DND-41 (cell line): Measurements from ENCODE around the gene ANKS1B.

ENCODE experiments used
- ATAC-seq: fragments of 200-7000 bp; cut with Tn5 transposase; 3 replicates; pipeline ENCODE4 v1.9.1; 2021; ENCODE audit warnings: low read depth; ENCODE audit not compliant: insufficient read depth
- DNase-seq: peaks from one replicate; pipeline ENCODE4 v3.0.0-alpha.2; 2020
- H2AFZ ChIP-seq: 2 replicates; pipeline ENCODE4 v1.6.0; 2012; ENCODE audit warnings: low read depth, low read length
- H3K27ac ChIP-seq: 2 replicates; pipeline ENCODE4 v1.5.1; 2012; ENCODE audit warnings: low read length, inconsistent platforms
- H3K27me3 ChIP-seq: fragments of 200-600 bp; sonication (generic); 2 replicates; pipeline ENCODE4 v1.6.0; 2012; ENCODE audit warnings: low read length, mild to moderate bottlenecking, inconsistent platforms; ENCODE audit not compliant: insufficient read depth, poor library complexity
- H3K36me3 ChIP-seq: 2 replicates; pipeline ENCODE4 v1.5.1; 2012; ENCODE audit warnings: low read length, inconsistent platforms; ENCODE audit not compliant: insufficient read depth
- H3K4me1 ChIP-seq: 2 replicates; pipeline ENCODE4 v1.5.1; 2012; ENCODE audit warnings: mild to moderate bottlenecking, low read length; ENCODE audit not compliant: insufficient read depth
- H3K4me2 ChIP-seq: 2 replicates; pipeline ENCODE4 v1.6.0; 2012; ENCODE audit warnings: mild to moderate bottlenecking, moderate library complexity, low read length, inconsistent platforms; ENCODE audit not compliant: insufficient read depth
- H3K4me3 ChIP-seq, 2 experiments: fragments of 200-600 bp in 1 of 2; shearing (Covaris generic) in 1 of 2; 2 replicates each; pipeline ENCODE4 v1.5.1; 2012 to 2016; ENCODE audit warnings: inconsistent platforms in 2 of 2, low read length in 2 of 2, mild to moderate bottlenecking in 2 of 2, low read depth in 1 of 2, moderate library complexity in 1 of 2
- H3K79me2 ChIP-seq: 2 replicates; pipeline ENCODE4 v1.6.0; 2012; ENCODE audit warnings: low read length, inconsistent platforms; ENCODE audit not compliant: insufficient read depth
- H3K9ac ChIP-seq: 2 replicates; pipeline ENCODE4 v1.6.0; 2012; ENCODE audit warnings: low read depth, mild to moderate bottlenecking, inconsistent platforms, low read length, moderate library complexity
- H3K9me3 ChIP-seq: 2 replicates; pipeline ENCODE4 v1.5.1; 2012; ENCODE audit warnings: low read length, moderate library complexity, mild to moderate bottlenecking, inconsistent platforms; ENCODE audit not compliant: insufficient read depth, severe bottlenecking
- H4K20me1 ChIP-seq: 2 replicates; pipeline ENCODE4 v1.6.0; 2012; ENCODE audit warnings: low read length; ENCODE audit not compliant: insufficient read depth
- CTCF ChIP-seq: IDR thresholded peaks from 2 replicates; pipeline ENCODE4 v1.5.1; 2012; ENCODE audit warnings: borderline replicate concordance, low read length, moderate library complexity, mild to moderate bottlenecking; ENCODE audit not compliant: poor library complexity, severe bottlenecking; ENCODE audit errors: extremely low read depth
- EZH2 ChIP-seq: IDR thresholded peaks from 3 replicates; pipeline ENCODE4 v1.6.1; 2012; ENCODE audit warnings: borderline replicate concordance, low read depth, mild to moderate bottlenecking, moderate library complexity, low read length, inconsistent platforms; ENCODE audit not compliant: severe bottlenecking

Gene ANKS1B

GRCh38 chr12:99974146-99974545, 10.6 kb downstream of the ANKS1B start:
- no peak overlapping the region for H3K4me3 ChIP-seq
- H3K36me3 ChIP-seq = no peaks in the 10 kb centered on the region
- no peak overlapping the region for H2AFZ ChIP-seq
- H3K27ac ChIP-seq = no peak overlapping the region
- no peaks in the 10 kb centered on the region for H3K4me1 ChIP-seq
- no peaks in the 10 kb centered on the region for H4K20me1 ChIP-seq
- H3K9me3 ChIP-seq = no peaks in the 10 kb centered on the region
- no peaks in the 10 kb centered on the region for H3K27me3 ChIP-seq
- DNase-seq (no peak), ATAC-seq (no peak)
- no peaks in the 10 kb centered on the region for H3K79me2 ChIP-seq
- H3K4me2 ChIP-seq = no peak overlapping the region
- H3K9ac ChIP-seq = no peak overlapping the region
- no peak for TF ChIP-seq EZH2
- no peak for TF ChIP-seq CTCF

GRCh38 chr12:99966429-99966828, 18.3 kb downstream of the ANKS1B start:
- Histone ChIP-seq H3K79me2 (no peaks in the 10 kb centered on the region), H4K20me1 (no peaks in the 10 kb centered on the region), H3K4me1 (no peaks in the 10 kb centered on the region), H3K27me3 (no peaks in the 10 kb centered on the region), H3K4me3 (no peak overlapping the region), H3K36me3 (no peaks in the 10 kb centered on the region), H3K27ac (no peak overlapping the region), H3K4me2 (no peak overlapping the region), H2AFZ (no peak overlapping the region), H3K9me3 (no peaks in the 10 kb centered on the region), H3K9ac (no peak overlapping the region)
- ATAC-seq (no peak), DNase-seq (no peak)
- TF ChIP-seq CTCF (no peak), EZH2 (no peak)

GRCh38 chr12:99960311-99960710, 24.4 kb downstream of the ANKS1B start:
- Histone ChIP-seq H3K4me1 (no peaks in the 10 kb centered on the region), H3K36me3 (no peaks in the 10 kb centered on the region), H3K27me3 (peaks cover 6% of the 10 kb centered on the region), H3K4me2 (no peak overlapping the region), H4K20me1 (no peaks in the 10 kb centered on the region), H3K4me3 (no peak overlapping the region), H2AFZ (no peak overlapping the region), H3K9me3 (no peaks in the 10 kb centered on the region), H3K9ac (no peak overlapping the region), H3K79me2 (no peaks in the 10 kb centered on the region), H3K27ac (no peak overlapping the region)
- ATAC-seq (no peak), DNase-seq (no peak)
- no peak for TF ChIP-seq EZH2

- Histone ChIP-seq H4K20me1 (no peaks in the 10 kb centered on the region), H3K27ac (no peak overlapping the region)
Observed at GRCh38 chr12:99959549-99960170, 25.1 kb downstream of the ANKS1B start.

More at GRCh38 chr12:99959549-99960170, 25.1 kb downstream of the ANKS1B start:
- DNase-seq (no peak), ATAC-seq (no peak)
- no peak for TF ChIP-seq CTCF
- TF ChIP-seq EZH2 = no peak
- no peak overlapping the region for H2AFZ ChIP-seq
- no peak overlapping the region for H3K9ac ChIP-seq
- H3K4me1 ChIP-seq = no peaks in the 10 kb centered on the region
- no peaks in the 10 kb centered on the region for H3K36me3 ChIP-seq
- H3K4me2 ChIP-seq = no peak overlapping the region
- no peaks in the 10 kb centered on the region for H3K79me2 ChIP-seq
- H3K27me3 ChIP-seq = peaks cover 6% of the 10 kb centered on the region
- no peaks in the 10 kb centered on the region for H3K9me3 ChIP-seq
- H3K4me3 ChIP-seq = no peak overlapping the region
